ENCODE results near the gene NUTF2. TPM values are rescaled to one million over a fixed set of nuclear protein-coding genes. Genes with fewer than 3 reads are reported as not detected.

NUTF2 gene
- total RNA-seq, 4 donors from 2014 or later = 88.5 to 136 (median 109) TPM

DNA sequence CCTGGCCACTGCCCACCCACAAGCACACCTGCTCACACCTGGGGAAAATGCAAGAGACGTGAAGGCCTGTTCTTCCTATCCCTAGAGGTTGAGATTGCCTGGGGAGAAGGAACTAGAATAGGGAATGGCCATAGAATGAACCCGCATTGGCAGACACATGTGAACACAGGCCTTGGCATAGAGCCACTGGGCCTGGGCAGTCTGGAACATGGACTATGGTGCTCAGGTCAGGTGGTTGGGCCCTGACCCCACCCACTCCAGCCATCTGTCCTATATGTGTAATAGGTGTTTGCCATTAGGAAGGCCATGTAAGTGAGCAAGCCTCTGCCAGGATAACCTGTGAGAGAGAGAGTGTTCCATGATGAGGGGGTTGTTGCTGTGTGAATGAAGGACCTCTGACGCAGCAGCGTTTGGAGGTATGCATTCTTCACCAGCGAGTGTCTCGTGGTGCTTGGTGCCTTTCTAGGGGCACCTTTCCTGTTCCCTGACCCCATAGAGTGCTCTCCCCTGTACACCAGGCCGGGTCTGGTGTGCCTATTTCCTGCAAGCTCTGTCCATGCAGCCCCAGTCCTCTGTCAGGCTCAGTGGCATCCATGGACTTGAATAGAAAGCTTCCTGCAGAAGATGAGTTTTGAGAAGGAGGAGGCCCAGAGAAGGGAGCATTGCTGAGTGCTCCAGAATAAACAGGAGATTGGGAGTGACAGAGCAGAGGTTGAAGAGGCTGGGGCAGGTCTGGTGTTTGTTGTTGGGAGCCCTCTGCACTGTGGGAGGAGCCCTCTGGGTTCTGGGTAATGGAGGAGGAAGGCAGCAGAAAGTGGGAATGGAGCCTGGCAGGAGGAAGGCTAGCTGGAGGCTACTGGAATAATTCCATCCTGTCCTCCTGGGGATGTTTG is 69.3 kb downstream of the NUTF2 start:
- intact Hi-C loops (cut with DNase I; ENCODE audit: low total_unique reads) = no loop called here
- whole genome bisulfite sequencing, 2 donors = 69 to 72% methylated on average over 7 of the region's 7 CpGs
- TF ChIP-seq, protein P1, sequence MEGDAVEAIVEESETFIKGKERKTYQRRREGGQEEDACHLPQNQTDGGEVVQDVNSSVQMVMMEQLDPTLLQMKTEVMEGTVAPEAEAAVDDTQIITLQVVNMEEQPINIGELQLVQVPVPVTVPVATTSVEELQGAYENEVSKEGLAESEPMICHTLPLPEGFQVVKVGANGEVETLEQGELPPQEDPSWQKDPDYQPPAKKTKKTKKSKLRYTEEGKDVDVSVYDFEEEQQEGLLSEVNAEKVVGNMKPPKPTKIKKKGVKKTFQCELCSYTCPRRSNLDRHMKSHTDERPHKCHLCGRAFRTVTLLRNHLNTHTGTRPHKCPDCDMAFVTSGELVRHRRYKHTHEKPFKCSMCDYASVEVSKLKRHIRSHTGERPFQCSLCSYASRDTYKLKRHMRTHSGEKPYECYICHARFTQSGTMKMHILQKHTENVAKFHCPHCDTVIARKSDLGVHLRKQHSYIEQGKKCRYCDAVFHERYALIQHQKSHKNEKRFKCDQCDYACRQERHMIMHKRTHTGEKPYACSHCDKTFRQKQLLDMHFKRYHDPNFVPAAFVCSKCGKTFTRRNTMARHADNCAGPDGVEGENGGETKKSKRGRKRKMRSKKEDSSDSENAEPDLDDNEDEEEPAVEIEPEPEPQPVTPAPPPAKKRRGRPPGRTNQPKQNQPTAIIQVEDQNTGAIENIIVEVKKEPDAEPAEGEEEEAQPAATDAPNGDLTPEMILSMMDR (IDR thresholded peaks at IDR 0.05) = no peak
- TF ChIP-seq POLR2A (IDR thresholded peaks at IDR 0.05) = no peak
- DNase-seq (ENCODE audit: low spot score in 2 of 2) = no peak
- no peak overlapping the region for H3K4me3 ChIP-seq (ENCODE audit: low read depth, poor library complexity, severe bottlenecking)

DNA sequence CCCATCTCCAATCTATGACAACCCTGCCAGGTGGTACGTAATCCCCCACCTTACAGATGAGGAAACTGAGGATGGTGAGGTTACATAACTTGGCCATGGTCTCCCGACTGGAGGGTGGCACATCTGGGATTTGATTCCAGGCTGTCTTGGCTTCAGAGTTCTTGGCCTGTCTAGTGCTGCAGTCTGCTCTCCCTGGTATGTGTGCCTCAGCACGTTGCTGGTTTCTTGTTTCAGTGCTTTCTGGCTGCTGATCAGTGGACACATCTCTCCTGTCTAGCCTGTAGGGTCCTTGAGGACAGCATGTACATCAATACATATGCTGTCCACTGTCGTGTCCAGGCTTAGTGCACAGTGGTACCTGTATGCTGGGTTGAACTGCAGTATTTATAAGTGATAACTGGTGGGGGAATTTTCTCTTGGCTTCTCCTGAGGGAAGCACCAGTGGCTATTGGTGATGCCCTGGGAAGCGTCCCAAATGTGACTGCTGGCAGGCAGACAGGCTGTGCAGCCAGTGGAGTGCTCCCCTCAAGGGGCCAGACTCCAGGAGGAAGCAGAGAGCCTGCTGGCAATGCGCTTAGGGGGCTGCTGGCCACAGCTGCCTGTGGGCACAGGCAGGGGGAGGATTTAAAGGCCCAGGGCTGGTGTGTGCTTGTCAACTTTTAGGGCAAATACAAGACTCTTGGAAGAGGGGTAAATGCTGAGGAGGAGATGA is 70.6 kb downstream of the NUTF2 start:
- no peak overlapping the region for H3K4me3 ChIP-seq (ENCODE audit: low read depth, poor library complexity, severe bottlenecking)
- TF ChIP-seq, protein P1 (IDR thresholded peaks at IDR 0.05) = no peak
- TF ChIP-seq POLR2A (IDR thresholded peaks at IDR 0.05) = no peak
- intact Hi-C loops (cut with DNase I; ENCODE audit: low total_unique reads) = no loop called here
- WGBS, 2 donors = 39 to 41% methylated on average over 6 of the region's 6 CpGs
- no peak for DNase-seq (ENCODE audit: low spot score in 2 of 2)

DNA sequence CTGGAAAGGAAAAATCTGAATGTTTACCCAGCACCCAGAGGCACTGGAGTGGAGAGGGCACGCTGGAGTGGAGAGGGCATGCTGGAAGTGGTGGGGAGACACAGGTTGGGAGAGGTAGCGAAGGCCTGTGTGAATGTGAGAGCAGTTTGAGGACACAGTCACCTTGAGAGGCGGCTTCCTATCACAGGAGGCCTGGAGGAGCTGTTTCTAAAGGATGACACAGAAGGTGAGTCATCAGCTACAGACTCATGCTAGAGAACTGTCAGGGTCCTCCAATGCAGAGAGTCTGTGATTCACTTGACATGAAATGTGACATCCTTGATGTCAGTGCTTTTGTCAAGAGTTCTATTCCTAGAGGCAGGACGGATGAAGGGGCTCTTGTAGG is 71.1 kb downstream of the NUTF2 start:
- TF ChIP-seq, protein P1 (IDR thresholded peaks at IDR 0.05) = no peak
- no peak for TF ChIP-seq POLR2A (IDR thresholded peaks at IDR 0.05)
- no peak for DNase-seq (ENCODE audit: low spot score in 2 of 2)
- intact Hi-C loops (cut with DNase I; ENCODE audit: low total_unique reads) = no loop called here
- 54 to 58% methylated on average over 4 of the region's 4 CpGs for WGBS, 2 donors
- H3K4me3 ChIP-seq (ENCODE audit: low read depth, poor library complexity, severe bottlenecking) = no peak overlapping the region

DNA sequence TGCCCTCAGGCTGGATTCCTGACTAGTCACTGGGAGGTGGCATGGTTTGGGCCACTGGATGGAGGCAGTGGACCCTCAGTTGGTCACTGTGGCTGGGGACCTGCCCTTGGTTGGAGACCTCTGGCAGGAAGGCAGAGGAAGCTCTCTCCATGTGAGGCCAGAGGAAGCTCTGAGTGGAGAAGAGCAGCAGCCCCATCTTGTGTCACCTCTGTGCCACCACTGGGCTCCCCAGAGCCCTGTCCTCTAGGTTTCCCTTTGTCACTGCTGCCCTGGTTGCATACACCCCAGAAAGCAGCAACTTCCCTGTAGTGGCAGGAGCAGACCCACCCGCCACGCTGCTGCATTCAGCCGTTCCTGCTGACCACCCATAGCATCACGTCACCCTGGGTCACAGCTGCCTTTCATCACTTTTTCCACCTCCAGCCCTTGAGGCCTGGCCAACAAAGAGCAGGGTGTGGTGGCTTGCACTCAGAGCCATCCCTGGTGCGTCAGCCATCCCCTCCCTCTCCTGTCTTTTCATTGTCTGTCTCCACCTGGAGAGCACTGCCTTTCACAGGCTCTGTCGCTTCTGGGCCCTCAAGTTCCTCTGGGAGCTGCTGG is 73.0 kb downstream of the NUTF2 start:
- DNase-seq (ENCODE audit: low spot score in 2 of 2) = no peak
- WGBS, 2 donors = 37 to 39% methylated on average over 6 of the region's 6 CpGs
- TF ChIP-seq, protein P1 (IDR thresholded peaks at IDR 0.05) = no peak
- no peak for TF ChIP-seq POLR2A (IDR thresholded peaks at IDR 0.05)
- intact Hi-C loops (cut with DNase I; ENCODE audit: low total_unique reads) = loop anchor here (10.0 kb wide), 1 partner anchor 95 kb away; no protein-coding TSS in a partner anchor
- no peak overlapping the region for H3K4me3 ChIP-seq (ENCODE audit: low read depth, poor library complexity, severe bottlenecking)

Other genes with a start within 250 kb of the NUTF2 start
- 1 to 10 TPM in 2 of 4 donors, under 1 TPM in 2; 0.91 to 4.7 (median 1.9) TPM for gene CARMIL2, start 201.8 kb upstream of the NUTF2 start, total RNA-seq
- gene ACD, start 186.7 kb upstream of the NUTF2 start, total RNA-seq = 10 to 100 TPM; 18.7 to 31.1 (median 23.4) TPM
- gene PARD6A, start 186.0 kb upstream of the NUTF2 start, total RNA-seq = 1 to 10 TPM; 2.1 to 3.5 (median 2.4) TPM
- 10 to 100 TPM; 14.5 to 21.2 (median 17.5) TPM for gene ENKD1, start 180.2 kb upstream of the NUTF2 start, total RNA-seq
- 10 to 100 TPM in 1 of 4 donors, 1 to 10 TPM in 3; 2.2 to 10.4 (median 7.2) TPM for gene C16orf86, start 180.1 kb upstream of the NUTF2 start, total RNA-seq
- gene GFOD2, start 127.6 kb upstream of the NUTF2 start, total RNA-seq = 10 to 100 TPM; 31.7 to 41.4 (median 33.5) TPM
- gene RANBP10, start 40.4 kb upstream of the NUTF2 start, total RNA-seq = 10 to 100 TPM; 15.0 to 24.6 (median 17.9) TPM
- under 1 TPM in 3 of 4 donors, not detected in 1; 0.15 to 0.75 (median 0.15) TPM for gene TSNAXIP1, start 40.0 kb upstream of the NUTF2 start, total RNA-seq
- gene THAP11, start 4.6 kb upstream of the NUTF2 start, total RNA-seq = 100 to 1,000 TPM in 1 of 4 donors, 10 to 100 TPM in 3; 61.3 to 102 (median 75.9) TPM
- 100 to 1,000 TPM in 3 of 4 donors, 10 to 100 TPM in 1; 77.6 to 205 (median 106) TPM for gene CENPT, start 760 bp downstream of the NUTF2 start, total RNA-seq
- gene EDC4, start 26.1 kb downstream of the NUTF2 start, total RNA-seq = 10 to 100 TPM; 38.6 to 86.5 (median 56.7) TPM
- 1 to 10 TPM in 1 of 4 donors, under 1 TPM in 2, not detected in 1; 0.65 to 3.7 (median 0.80) TPM for gene NRN1L, start 38.0 kb downstream of the NUTF2 start, total RNA-seq
- 10 to 100 TPM; 11.1 to 17.9 (median 14.4) TPM for gene PSKH1, start 46.3 kb downstream of the NUTF2 start, total RNA-seq
- gene CTRL, start 84.9 kb downstream of the NUTF2 start, total RNA-seq = 1 to 10 TPM in 1 of 4 donors, under 1 TPM in 1, not detected in 2; 0.84 to 1.7 TPM
- 10 to 100 TPM; 11.4 to 20.4 (median 17.8) TPM for gene PSMB10, start 89.9 kb downstream of the NUTF2 start, total RNA-seq
- 10 to 100 TPM in 3 of 4 donors, 1 to 10 TPM in 1; 6.4 to 16.5 (median 12.1) TPM for gene LCAT, start 97.2 kb downstream of the NUTF2 start, total RNA-seq
- gene SLC12A4, start 121.7 kb downstream of the NUTF2 start, total RNA-seq = 10 to 100 TPM; 31.3 to 74.1 (median 50.9) TPM
- under 1 TPM in 2 of 4 donors, not detected in 2; 0.15 to 0.26 TPM for gene DPEP3, start 133.6 kb downstream of the NUTF2 start, total RNA-seq
- gene DPEP2, start 152.6 kb downstream of the NUTF2 start, total RNA-seq = 1 to 10 TPM in 3 of 4 donors, under 1 TPM in 1; 0.52 to 5.9 (median 1.7) TPM
- not detected for gene DPEP2NB, start 169.0 kb downstream of the NUTF2 start, total RNA-seq
- gene DDX28, start 176.3 kb downstream of the NUTF2 start, total RNA-seq = 10 to 100 TPM; 11.0 to 21.1 (median 13.6) TPM
- gene DUS2, start 176.4 kb downstream of the NUTF2 start, total RNA-seq = 10 to 100 TPM; 13.7 to 24.0 (median 14.8) TPM
- gene NFATC3, start 238.4 kb downstream of the NUTF2 start, total RNA-seq = 10 to 100 TPM; 28.2 to 49.2 (median 31.9) TPM

Data from lower leg skin (tissue), 4 donors.